HG03432 (cell line): ENCODE results near the gene MACO1.
"Not testable (repeated sequence)": the region's sequence is repeated elsewhere in the genome, so short reads cannot be mapped to it uniquely, and the experiment has no call there.

Experiments used
- ATAC-seq: cut with Tn5 transposase; IDR thresholded peaks from one replicate; pipeline ENCODE4 v1.9.1; 2021; ENCODE audit warnings: mild to moderate bottlenecking, moderate library complexity; ENCODE audit not compliant: unreplicated experiment

The MACO1 gene

GRCh38 chr1:25420715-25421114 lies 10.0 kb upstream of the MACO1 start, which contains the start of gene RHCE:
Gene RHCE (minus strand): TSS chr1:25420825. CDS start chr1:25420786, 39 bp downstream.
- not testable (repeated sequence) for ATAC-seq

- ATAC-seq = not testable (repeated sequence)
These were observed 7.5 kb upstream of the MACO1 start for GRCh38 chr1:25423206-25423605.

GRCh38 chr1:25425098-25426085 lies 5.3 kb upstream of the MACO1 start:
- no peak for ATAC-seq

GRCh38 chr1:25427696-25428095 lies 3.0 kb upstream of the MACO1 start:
- no peak for ATAC-seq

- no peak for ATAC-seq
These were observed 2.1 kb upstream of the MACO1 start for GRCh38 chr1:25428475-25429166.

- peak; percentile 7 for ATAC-seq
These were observed 527 bp downstream of the MACO1 start for GRCh38 chr1:25430967-25431881.

- no peak for ATAC-seq
These were observed 1.4 kb downstream of the MACO1 start for GRCh38 chr1:25431955-25432719.

- no peak for ATAC-seq
These were observed 2.2 kb downstream of the MACO1 start for GRCh38 chr1:25432749-25433388.

- ATAC-seq = no peak
These were observed 2.9 kb downstream of the MACO1 start for GRCh38 chr1:25433389-25434186.

GRCh38 chr1:25435397-25436108 lies 4.9 kb downstream of the MACO1 start:
- ATAC-seq = no peak

- ATAC-seq = no peak
These were observed 7.0 kb downstream of the MACO1 start for GRCh38 chr1:25437672-25438071.

- ATAC-seq = no peak
These were observed 8.6 kb downstream of the MACO1 start for GRCh38 chr1:25439287-25439686.

GRCh38 chr1:25442178-25442577 lies 11.5 kb downstream of the MACO1 start:
- ATAC-seq = no peak

GRCh38 chr1:25443030-25443699 lies 12.5 kb downstream of the MACO1 start:
- no peak for ATAC-seq

- ATAC-seq = not testable (repeated sequence)
These were observed 13.9 kb downstream of the MACO1 start for GRCh38 chr1:25444604-25445003.

GRCh38 chr1:25445993-25446538 lies 15.4 kb downstream of the MACO1 start:
- ATAC-seq = no peak

- ATAC-seq = peak; percentile 73
These were observed 16.9 kb downstream of the MACO1 start for GRCh38 chr1:25447547-25447946.
